GM12892 (cell line): Measurements from ENCODE around the gene AOPEP.

Experiments
- DNase-seq: peaks from one replicate; pipeline ENCODE4 v3.0.0; 2011; ENCODE audit not compliant: insufficient read length
- FAIRE-seq: peaks from 2 replicates; lab custom pipeline; 2011; peaks lifted over from hg19 to GRCh38; lab: Jason Lieb, UNC
- POLR2A ChIP-seq: IDR thresholded peaks from 2 replicates; pipeline ENCODE4 v1.6.1; 2011; ENCODE audit warnings: low read depth, low read length, control low read depth
- POLR2AphosphoS5 ChIP-seq: IDR thresholded peaks from 2 replicates; pipeline ENCODE4 v1.6.1; 2011; ENCODE audit warnings: low read depth, low read length, control low read depth
- TAF1 ChIP-seq: IDR thresholded peaks from 2 replicates; pipeline ENCODE4 v1.6.1; 2011; ENCODE audit warnings: low read depth, mild to moderate bottlenecking, control low read depth, low read length, borderline replicate concordance

Gene AOPEP

DNA sequence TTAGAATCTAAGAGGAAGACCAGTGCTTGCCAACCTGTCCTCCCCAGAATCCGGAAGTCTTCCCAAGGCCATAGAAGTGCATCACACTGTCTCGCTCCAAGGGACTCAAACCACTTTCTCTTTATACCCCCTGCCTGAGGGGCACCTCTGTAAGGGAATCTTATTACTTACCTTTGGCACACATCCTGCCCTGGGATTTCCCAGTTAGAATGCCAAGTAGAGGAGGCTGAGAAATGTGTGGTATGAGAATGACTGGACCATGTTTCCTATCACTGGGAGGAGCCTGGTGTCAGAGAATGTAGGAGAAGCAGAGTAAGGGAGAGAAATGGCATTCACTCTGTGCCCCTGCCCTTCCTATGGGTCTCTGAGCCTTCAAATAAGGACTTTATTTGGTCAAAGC is 85.8 kb downstream of the AOPEP start:
- FAIRE-seq (no peak), DNase-seq (no peak)
- no peak for TF ChIP-seq POLR2AphosphoS5
- TF ChIP-seq POLR2A = no peak
- TF ChIP-seq TAF1 = no peak

DNA sequence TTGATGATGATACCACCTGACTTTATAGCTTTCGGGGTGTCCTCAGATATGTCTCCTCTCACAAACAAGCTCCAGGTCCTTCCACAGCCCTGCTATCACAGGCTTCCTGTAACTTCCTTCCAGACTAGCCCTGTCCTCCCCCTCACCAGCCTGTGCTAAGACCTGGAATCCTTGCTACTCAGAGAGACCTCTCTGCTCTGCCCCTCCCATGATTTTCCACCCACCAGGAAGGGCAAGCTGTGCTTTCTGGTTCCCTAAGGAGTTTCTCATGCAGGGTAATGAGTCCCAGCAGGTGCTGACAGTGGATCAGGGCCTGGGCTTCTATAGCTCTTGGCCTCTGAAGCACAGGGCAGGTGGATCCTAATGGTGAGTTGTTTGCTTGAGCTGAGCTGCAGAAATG is 86.9 kb downstream of the AOPEP start:
- DNase-seq (no peak), FAIRE-seq (no peak)
- TF ChIP-seq POLR2AphosphoS5 = no peak
- no peak for TF ChIP-seq POLR2A
- TF ChIP-seq TAF1 = no peak

DNA sequence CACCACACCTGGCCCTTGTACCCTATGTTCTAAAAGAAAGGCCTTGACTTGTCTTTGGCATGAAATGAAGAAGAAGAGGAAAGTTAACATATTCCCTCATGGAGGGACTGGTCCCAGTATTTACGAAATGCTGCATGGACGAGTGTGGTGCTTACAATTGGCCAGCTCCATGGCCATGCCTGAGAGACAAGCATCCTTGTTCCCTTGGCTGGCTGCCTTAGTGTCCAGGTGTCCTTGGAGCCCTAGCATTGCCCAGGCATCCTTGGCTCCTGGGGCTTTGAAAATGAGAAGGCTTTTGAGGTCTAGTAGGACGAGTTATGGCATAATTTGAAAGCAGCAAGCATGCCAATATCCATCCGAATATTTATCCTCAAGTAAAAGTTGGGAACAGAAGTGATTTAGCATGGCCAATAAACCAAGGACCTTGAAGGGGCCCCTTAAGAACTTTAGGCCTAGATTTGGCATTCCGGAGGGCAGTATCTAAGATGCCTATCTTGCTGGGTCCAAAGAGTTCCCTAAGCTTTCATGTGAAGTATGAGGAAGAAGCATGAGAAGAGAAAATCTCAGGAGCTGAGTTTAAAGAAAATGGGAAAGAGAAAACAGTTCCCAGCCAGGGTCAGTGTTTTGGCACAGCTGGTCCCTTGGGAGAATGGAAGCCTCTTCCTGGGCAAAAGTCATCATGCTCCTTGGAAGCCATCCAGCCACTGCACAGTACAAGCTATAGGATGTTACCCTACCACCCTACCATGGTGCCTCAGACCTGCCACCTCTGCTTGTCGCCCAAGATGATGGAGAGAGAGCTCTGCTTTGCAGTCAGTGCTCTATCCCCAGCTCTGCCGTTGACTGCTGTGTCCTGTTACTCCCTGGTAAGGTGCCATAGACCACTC is 91.0 kb downstream of the AOPEP start:
- DNase-seq (no peak), FAIRE-seq (no peak)
- TF ChIP-seq POLR2A (no peak), TAF1 (no peak)

DNA sequence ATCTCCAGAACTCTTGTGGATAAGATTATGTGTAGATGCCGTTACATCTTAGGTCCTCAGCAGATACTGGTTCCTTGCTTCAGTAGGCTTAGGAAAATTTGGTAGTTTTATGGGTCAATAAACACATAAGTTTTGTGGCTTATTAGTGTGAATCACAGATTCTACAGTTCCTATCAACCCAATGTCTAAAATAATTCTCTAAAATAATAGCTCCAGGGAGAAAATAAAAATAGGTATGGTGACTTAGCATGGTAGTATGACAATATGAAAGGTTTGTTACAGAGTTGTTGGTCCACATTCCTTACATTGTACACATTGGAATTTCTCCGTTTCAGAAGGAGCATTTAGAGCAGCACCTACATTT is 91.7 kb downstream of the AOPEP start:
- FAIRE-seq (no peak), DNase-seq (no peak)
- TF ChIP-seq POLR2AphosphoS5 (no peak), TAF1 (no peak), POLR2A (no peak)

DNA sequence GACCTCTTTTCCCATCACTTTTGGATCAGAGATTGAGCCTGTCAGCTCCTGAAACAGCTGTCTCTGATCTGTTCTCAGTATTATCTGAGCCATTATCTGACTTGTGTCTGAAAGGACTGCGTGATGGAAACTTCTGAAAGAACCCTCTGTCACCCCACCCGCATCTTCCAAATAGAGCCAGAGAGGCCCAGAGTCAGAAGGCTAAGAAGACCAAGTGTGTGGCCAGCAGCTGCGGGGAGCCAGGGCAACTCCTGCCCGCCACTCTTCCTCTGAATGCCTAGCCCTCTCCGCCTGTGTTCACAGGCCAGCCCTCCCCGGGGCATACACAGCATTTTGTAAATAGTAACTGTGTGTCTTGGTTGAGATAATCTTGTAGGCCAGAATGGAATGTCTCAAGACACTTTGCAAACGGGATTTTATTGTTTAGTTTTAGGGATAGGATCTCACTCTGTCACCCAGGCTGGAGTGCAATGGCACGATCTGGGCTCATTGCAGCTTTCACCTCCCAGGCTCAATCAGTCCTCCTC is 92.7 kb downstream of the AOPEP start:
- no peak for FAIRE-seq
- TF ChIP-seq TAF1 = no peak
- no peak for TF ChIP-seq POLR2A
- no peak for TF ChIP-seq POLR2AphosphoS5
- DNase-seq = no peak

DNA sequence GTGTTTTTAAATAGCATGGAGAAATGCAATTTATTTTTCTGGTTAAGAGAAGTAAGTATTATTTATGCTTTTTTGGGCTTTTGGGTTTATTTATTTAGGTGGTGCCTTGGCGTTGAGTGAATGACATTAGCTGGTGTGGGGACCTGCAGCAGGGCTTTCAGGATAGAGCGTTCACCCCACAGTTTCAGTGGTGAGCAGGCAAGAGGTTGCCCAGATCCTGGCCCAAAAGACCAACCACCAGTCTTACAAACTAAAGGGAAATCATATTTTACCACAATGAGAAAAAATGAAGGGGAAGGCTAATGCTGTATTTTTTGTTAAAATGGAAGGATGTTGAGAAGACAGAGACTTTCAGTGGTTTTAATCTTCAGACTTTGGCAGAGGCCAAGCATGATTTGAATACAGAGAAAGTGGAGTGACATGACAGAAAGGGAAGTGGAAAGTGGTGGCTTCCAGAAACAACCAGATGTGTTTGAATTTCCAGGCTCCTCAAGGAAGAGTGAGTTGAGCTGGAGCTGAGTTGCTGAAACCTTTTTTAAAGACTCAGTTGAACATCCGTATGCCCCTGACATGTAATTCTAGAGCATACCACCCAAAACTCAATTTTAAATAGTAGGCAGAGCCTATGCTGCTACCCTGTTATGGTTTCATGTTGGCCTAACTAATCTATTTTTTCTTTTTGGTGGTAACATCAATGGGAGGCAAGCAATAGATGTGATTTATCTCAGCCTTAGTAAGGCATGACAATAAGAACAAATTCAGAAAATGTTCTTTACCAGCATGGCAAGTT is 94.8 kb downstream of the AOPEP start:
- TF ChIP-seq POLR2AphosphoS5 (no peak), POLR2A (no peak), TAF1 (no peak)
- DNase-seq (no peak), FAIRE-seq (peak; percentile 33)

DNA sequence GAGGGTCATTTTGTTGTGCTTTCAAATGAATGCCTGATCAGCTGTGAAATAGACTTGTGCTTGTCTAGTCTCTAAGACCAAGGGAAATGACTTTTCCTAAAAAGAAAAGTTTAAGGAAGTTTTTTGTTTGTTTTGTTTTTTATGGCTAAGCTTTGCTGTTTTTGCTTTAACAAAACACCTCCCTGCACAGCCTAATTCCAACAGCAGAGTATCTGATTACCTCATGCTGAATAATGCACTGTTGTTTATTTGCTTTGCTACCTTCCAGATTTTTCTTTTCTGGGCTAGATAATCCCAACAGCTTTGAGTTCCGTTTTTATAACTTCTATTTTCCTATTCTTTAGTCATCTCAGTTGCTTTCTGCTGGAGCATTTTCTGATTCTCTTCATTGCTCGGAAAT is 95.8 kb downstream of the AOPEP start:
- no peak for TF ChIP-seq TAF1
- TF ChIP-seq POLR2AphosphoS5 = no peak
- no peak for TF ChIP-seq POLR2A
- DNase-seq = no peak
- no peak for FAIRE-seq

DNA sequence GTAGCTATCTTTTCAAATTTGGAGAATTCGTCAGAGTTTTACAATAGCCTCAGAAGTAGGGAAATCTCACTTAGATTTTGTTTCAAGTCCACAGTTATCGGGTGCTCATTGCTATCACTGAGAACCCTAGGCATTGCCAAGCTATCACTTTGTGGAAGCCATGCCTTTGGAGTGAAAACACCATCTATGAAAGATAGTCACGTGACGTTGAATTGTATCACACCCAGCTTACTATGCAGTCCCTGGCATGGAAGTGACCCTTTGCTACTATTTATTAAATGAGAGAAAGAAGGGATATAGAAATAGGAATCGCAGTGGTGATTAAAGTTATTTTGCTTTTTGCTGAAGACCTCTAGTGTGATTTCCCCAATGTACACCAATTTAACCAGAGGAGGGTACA is 97.2 kb downstream of the AOPEP start:
- no peak for FAIRE-seq
- TF ChIP-seq TAF1 (no peak), POLR2A (no peak), POLR2AphosphoS5 (no peak)
- DNase-seq = no peak

DNA sequence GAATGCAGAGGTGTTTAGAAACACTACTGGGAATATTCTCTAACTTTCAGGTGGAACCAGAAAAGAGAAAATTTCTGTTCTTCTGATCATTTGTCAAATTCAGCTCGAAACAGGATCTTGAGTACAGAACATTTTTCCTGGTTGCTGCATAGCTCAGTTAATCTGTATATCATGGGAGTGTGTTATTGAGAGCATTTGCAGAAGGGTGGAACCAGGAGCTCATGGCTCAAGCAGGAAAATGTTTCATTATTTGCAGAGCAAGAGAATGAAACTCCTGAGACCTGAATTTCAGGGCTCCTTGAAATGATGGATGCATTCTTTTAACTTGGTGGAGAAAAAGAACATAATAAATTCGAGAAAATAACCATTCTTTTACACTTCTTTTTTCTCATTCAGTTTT is 97.9 kb downstream of the AOPEP start:
- TF ChIP-seq TAF1 = no peak
- no peak for TF ChIP-seq POLR2AphosphoS5
- TF ChIP-seq POLR2A = no peak
- no peak for FAIRE-seq
- no peak for DNase-seq

DNA sequence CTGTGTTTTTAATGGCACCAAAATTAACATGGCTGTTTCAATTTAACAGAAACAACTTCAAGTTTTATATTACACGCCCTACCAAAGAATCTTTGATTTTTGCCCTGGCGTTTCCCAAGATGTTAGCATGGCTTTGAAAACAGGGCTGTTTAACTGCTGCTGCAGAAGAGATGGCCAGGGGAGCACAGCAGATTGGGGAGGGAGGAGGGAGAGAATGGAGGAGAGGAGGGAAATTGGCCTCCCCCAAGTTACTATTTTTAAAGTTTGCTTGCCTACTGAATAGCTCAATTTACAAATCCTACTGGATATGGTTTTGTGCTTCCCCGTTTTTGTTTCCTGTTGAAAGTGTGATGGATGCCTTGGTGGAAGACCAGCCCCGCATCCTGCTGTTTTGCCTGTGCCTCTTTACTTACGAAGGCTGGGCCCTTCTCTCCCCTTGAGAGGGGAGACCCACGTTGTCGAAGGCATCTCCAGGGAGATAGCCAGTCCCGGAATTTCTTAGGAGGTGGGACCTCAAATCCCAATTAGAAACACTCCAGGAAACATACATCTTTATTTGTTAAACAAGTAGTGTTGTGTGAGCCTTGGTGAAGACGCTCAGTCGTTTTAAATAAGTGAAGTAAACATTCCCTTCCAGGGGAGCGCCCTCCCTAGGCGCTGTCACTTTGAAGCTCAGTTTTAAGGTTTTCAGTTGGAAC is 98.6 kb downstream of the AOPEP start:
- no peak for FAIRE-seq
- DNase-seq = no peak
- no peak for TF ChIP-seq TAF1
- no peak for TF ChIP-seq POLR2AphosphoS5
- TF ChIP-seq POLR2A = no peak

DNA sequence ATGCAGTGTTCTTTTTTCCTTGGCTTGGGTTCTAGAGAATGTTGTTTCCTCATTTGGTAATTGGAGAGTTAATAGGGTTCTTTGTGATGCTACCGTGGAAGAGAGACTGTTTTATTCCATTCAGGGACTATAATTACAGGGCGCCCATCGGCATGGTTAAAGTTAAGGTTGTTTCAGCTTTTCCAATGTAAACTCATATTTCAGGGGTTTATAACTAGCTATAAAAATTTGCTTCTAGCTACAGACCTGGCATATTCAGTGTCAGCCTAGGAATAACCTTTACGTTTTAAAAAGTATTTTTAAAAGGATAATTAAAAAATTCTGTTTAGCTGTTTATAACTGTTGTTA is 99.1 kb downstream of the AOPEP start:
- TF ChIP-seq POLR2A (no peak), POLR2AphosphoS5 (no peak), TAF1 (no peak)
- no peak for FAIRE-seq
- DNase-seq = no peak
